GM18502 (cell line): ENCODE data around the gene SPATA16.
"Not testable (repeated sequence)": the region's sequence is repeated elsewhere in the genome, so short reads cannot be mapped to it uniquely, and the experiment has no call there.

Source experiments
- ATAC-seq: cut with Tn5 transposase; IDR thresholded peaks from one replicate; pipeline ENCODE4 v1.9.1; 2021; ENCODE audit warnings: mild to moderate bottlenecking; ENCODE audit not compliant: unreplicated experiment, poor library complexity

SPATA16 gene

GRCh38 chr3:172903642-172904320 lies 237.3 kb downstream of the SPATA16 start:
- no peak for ATAC-seq

DNA sequence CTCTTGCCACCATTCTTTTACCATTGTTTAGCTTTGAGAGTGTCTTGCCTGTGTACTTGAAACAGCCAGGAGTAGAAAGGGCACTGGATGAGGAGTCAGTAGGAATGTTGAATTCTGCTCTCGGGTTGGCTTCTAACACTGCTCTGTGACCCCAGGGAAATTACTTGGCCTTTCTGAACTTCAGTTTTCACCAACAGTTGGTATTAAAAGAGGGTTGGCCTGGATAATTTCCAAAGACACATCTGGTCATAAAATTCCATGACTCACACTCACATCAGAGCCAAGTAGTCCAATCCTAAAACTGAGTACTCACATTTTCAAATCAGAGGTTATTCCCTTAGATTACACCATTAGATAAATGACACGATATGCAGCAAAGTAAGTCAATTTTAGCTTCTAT lies 248.9 kb downstream of the SPATA16 start:
- no peak for ATAC-seq

DNA sequence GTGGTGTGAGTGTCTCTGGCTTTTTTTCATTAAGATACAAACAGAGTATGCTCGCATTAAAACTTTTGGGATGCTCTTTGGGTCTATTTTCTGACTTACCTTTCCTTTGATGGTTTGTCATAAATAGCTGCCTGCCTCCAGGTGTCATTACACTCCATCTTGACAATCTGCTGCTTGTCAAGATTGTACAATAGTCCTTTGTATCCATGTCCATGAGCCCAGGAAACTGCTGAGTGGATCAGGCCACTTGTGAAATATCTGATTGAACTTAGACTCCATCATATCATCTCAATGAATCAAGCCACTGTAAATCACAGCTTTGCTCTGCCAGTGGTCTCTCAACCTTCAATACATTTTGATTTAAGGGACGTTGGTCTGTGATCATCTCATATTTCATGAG lies 255.3 kb downstream of the SPATA16 start:
- ATAC-seq, result no peak

DNA sequence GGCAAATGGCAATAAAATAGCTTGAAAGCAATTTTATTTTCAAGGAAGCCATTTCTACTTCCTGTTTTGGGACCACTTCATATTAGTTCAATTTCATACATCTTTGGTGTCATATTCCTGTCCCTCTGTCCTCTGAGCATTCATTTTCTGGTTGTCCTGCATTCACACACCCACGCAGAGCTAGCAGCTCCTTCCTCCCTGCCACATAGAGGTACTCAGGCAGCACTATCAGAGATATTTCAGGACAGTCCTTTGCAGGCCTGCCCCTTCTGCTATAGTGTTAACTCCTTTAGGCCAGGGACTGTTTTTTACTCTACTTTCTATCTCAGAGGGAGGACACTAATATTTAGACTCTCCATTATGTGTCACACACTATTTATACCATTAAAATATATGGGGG lies 258.5 kb downstream of the SPATA16 start:
- ATAC-seq, result no peak

DNA sequence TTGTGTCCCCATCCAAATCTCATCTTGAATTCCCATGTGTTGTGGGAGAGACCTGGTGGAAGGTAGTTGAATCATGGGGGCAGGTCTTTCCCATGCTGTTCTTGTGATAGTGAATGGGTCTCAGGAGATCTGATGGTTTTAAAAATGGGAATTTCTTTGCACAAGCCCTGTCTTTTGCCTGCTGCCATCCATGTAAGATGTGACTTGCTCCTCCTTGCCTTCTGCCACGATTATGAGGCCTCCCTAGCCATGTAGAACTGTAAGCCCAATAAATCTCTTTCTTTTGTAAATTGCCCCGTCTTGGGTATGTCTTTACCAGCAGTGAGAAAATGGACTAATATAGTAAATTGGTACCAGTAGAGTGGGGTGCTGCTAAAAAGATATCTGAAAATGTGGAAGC lies 261.7 kb downstream of the SPATA16 start:
- ATAC-seq, result not testable (repeated sequence)

DNA sequence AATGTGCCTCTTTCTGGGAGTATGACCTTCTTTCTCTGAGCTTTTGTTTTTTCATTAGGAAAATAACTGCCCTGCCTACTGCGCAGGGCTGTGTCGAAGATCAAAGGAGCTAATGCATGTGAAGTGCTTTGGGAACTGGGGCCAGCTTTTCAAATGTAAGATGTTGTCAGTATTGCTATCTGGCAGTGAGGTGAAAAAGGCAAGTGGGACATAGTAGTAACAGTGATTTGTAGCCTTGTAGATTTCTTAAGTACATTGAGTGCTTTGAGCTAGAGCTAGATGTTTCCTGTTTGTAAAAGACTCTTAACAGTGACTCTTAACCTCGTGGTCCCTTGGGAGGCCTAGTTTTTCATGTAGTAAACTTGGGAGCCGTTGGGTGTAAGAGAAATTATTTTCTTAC lies 264.0 kb downstream of the SPATA16 start:
- ATAC-seq, result no peak

DNA sequence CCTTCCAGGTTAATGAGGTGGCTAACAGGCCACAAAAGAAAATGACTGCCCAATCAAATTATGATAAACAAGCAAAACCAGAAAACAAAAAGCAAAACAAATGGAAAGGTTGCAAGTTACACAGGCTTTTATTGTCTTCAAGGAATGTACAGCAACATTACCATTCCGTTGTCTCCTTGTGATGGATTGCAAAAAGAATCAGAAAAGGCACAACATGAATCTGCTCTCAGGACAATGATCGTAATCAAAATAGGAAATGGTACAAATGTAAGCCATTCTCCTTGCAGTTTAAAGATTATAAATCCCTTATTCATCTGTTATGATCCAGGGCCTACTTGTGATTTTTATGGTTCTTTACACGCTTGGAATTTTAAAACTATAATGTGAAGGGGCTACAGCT lies 264.7 kb downstream of the SPATA16 start:
- no peak for ATAC-seq

- ATAC-seq, result no peak
Observed at GRCh38 chr3:172875039-172875438, 266.0 kb downstream of the SPATA16 start.

DNA sequence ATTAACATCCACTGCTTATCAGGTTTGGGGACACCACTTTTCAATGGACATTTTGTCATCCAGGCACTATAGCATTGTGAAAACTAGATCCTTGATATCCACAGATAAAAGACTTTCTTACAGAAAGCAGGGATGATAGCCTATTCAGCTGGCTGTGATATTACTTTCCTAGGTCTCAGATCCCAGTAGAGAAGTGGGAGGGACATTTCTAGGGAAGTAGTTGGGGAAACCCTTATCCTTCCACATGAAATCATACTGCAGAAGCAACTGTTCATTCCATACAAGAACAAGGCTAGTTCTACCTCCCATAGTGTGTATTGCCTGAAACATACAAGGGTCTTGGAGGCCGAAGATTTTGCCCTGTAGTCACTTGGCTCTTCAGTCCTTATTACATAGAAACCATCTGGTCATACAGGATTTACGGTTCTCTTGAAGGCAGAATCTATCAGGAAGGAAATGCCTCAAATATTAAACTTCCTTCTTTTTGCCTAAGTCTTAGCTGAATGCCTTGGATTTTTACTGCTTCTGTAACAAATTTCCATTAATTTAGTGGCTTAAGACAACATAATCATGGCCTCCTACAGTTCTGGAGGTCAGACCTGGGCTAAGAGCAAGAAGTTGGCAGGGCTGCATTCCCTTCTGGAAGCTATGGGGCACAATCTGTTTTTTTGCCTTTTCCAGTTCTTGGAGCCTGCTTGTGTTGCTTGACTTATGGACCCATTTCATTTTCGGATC lies 271.1 kb downstream of the SPATA16 start:
- ATAC-seq, result no peak

DNA sequence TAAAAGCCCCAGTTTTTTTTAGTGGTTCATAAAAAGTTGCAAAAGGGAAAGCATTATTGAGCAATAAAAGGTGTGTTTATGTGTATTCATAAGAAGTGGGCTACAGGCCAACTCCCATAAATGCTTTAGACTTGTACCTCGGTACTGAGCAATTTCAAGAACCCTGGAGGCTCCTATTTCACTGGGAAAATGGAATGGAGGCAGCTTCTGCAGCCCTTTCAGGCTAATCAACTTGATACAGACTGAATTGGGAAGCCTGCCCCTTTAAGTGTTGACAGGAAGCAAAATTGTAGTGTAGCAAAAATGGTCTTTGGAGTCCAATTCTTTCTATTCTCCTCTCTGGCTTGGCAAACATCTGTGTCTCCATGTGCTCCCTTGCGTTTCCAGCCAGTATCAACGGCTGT lies 271.7 kb downstream of the SPATA16 start:
- no peak for ATAC-seq

- ATAC-seq, result no peak
Observed at GRCh38 chr3:172868582-172869200, 272.3 kb downstream of the SPATA16 start.

DNA sequence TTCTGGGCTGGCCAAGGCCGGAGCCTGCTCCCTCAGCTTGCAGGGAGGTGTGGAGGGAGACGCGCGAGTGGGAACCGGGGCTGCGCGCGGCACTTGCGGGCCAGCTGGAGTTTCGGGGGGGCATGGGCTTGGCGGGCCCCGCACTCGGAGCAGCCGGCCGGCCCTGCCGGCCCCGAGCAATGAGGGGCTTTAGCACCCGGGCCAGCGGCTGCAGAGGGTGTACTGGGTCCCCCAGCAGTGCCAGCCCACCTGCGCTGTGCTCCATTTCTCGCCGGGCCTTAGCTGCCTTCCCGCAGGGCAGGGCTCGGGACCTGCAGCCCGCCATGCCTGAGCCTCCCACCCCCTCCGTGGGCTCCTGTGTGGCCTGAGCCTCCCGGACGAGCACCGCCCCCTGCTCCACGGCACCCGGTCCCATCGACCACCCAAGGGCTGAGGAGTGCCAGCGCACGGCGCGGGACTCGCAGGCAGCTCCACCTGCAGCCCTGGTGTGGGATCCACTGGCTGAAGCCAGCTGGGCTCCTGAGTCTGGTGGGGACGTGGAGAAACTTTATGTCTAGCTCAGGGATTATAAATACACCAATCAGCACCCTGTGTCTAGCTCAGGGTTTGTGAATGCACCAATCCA lies 274.2 kb downstream of the SPATA16 start:
- ATAC-seq, result not testable (repeated sequence)

DNA sequence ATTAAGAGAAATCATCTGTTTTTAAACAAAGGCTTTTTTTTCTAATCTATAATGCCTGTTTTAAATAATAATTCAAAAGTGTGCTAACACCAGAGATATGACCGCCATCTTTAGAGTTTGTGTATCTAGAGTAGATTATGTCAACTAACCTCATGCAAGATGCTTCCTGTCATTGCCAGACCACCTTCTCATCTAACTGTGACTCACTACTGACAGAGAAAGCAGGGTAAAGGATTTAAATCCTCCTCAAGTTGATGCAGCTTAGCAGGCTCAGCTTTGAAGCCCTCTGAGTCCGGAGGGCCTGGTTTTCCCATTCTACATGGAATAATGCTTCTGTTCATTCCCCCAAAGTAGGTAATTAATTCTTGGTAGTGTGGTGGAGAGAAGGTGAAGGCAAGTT lies 282.0 kb downstream of the SPATA16 start:
- ATAC-seq, result no peak

- no peak for ATAC-seq
Observed at GRCh38 chr3:172856795-172857742, 284.0 kb downstream of the SPATA16 start.

GRCh38 chr3:172855037-172855436 lies 286.0 kb downstream of the SPATA16 start:
- ATAC-seq, result no peak

- ATAC-seq, result no peak
Observed at GRCh38 chr3:172853921-172854666, 286.9 kb downstream of the SPATA16 start.

- no peak for ATAC-seq
Observed at GRCh38 chr3:172853005-172853404, 288.0 kb downstream of the SPATA16 start.

- ATAC-seq, result no peak
Observed at GRCh38 chr3:172848910-172849309, 292.1 kb downstream of the SPATA16 start.

DNA sequence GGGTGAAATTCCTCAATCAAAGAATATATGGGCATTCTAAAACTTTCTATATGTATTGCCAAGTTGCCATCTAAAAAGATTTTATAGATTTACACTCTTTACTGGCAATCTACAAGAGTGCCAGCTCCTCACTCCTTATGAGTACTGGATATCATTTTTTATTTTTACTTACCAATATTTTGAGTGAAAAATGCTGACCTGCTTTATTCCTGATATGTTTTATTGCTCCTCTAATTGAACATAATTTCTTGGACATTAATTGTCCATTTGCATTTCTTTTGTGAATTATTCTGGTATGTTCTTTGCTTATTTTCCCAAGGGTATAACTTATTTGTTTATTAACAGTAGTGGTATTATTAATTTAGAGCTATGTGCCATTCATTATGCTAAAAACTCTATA lies 293.7 kb downstream of the SPATA16 start:
- no peak for ATAC-seq
